Measurements from ENCODE around the gene HES5.

GRCh38 chr1:2480236-2480985 lies 49.7 kb downstream of the HES5 start:
- no peak for TF ChIP-seq GATA3 (IDR thresholded peaks at IDR 0.05; ENCODE audit: low read depth, low read length)
- no peak for TF ChIP-seq GATA2 (IDR thresholded peaks at IDR 0.05; ENCODE audit: low read depth, low read length)

Data from SH-SY5Y (cell line).